ENCODE measurements around the gene RPS15. TPM values are rescaled to one million over a fixed set of nuclear protein-coding genes. Genes with fewer than 3 reads are reported as not detected.
A peak's percentile ranks its signal among the peaks of the same experiment; 100 is the strongest.

RPS15 gene
- total and polyA plus RNA-seq, 2 of the 13 experiments (the other 11 are each of a cell fraction or from before 2014, with no cell fraction given) = 695 to 1,411 TPM

DNA sequence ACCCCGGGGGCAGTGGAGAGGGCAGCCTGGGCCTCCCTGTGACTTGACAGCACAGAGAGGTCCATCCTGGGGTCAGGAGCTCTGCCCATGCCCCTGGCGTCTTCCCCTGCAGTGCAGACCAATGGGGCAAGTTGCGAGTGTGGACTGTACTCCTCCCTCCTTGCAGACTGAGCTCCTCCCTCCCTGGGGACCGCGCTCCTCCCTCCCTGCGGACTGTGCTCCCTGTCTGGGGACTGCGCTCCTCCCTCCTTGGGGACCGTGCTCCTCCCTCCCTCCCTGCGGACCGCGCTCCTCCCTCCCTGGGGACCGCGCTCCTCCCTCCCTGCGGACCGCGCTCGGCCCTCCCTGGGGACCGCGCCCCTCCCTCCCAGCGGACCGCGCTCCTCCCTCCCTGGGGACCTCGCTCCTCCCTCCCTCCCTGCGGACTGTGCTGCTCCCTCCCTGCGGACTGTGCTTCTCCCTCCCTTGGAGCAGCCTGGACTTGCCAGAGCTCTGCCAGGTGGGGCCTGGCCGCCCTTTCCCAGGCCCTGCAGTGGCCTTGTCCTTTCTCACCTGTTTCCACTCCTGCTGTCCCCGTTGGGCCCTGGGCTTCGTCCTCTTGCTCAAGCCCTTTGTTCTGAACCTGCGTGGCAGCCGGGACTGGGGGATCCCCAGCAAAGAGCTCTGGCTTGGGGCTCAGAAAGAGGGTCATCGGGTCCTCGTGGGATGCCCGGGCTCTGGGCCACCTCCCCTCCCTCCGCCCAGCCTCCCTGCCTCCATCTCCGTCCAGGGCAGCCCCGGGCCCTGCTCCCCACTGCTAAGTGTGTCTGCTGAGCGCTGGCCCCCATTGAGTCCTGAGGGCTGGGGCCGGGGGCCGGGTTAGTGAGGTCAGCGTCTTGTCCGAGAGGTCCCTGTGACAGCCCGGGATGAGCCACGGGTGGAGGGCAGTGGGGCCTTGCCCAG, 43.7 kb upstream of the RPS15 start (continued):
- TF ChIP-seq, protein P1, sequence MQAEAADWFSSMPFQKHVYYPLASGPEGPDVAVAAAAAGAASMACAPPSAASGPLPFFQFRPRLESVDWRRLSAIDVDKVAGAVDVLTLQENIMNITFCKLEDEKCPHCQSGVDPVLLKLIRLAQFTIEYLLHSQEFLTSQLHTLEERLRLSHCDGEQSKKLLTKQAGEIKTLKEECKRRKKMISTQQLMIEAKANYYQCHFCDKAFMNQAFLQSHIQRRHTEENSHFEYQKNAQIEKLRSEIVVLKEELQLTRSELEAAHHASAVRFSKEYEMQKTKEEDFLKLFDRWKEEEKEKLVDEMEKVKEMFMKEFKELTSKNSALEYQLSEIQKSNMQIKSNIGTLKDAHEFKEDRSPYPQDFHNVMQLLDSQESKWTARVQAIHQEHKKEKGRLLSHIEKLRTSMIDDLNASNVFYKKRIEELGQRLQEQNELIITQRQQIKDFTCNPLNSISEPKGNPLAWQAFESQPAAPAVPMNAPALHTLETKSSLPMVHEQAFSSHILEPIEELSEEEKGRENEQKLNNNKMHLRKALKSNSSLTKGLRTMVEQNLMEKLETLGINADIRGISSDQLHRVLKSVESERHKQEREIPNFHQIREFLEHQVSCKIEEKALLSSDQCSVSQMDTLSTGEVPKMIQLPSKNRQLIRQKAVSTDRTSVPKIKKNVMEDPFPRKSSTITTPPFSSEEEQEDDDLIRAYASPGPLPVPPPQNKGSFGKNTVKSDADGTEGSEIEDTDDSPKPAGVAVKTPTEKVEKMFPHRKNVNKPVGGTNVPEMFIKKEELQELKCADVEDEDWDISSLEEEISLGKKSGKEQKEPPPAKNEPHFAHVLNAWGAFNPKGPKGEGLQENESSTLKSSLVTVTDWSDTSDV (CRISPR knock-in tag; IDR thresholded peaks at IDR 0.05) = no peak
- TF ChIP-seq POLR2A (IDR thresholded peaks at IDR 0.05; ENCODE audit: insufficient read depth in 1 of 2, low read depth in 2 of 2, low read length in 2 of 2) = peak in 1 of 2 experiments; percentile 74; a peak in 3 of 4 replicates
- TF ChIP-seq ZBTB20 (CRISPR knock-in tag; IDR thresholded peaks at IDR 0.05; ENCODE audit: borderline replicate concordance, low read depth) = peak; percentile 18; the same call in 1 of the 2 replicates
- TF ChIP-seq GABPB1 (CRISPR knock-in tag; IDR thresholded peaks at IDR 0.05) = no peak
- TF ChIP-seq ZNF432 (CRISPR knock-in tag; IDR thresholded peaks at IDR 0.05; ENCODE audit: borderline replicate concordance) = no peak
- TF ChIP-seq ZBTB10 (CRISPR knock-in tag; IDR thresholded peaks at IDR 0.05; ENCODE audit: borderline replicate concordance) = no peak
- TF ChIP-seq ZNF3 (CRISPR knock-in tag; IDR thresholded peaks at IDR 0.05) = no peak
- TF ChIP-seq GTF3A (CRISPR knock-in tag; conservative IDR thresholded peaks at IDR 0.05) = no peak
- no peak for TF ChIP-seq FOXK1 (CRISPR knock-in tag; IDR thresholded peaks at IDR 0.05; ENCODE audit: borderline replicate concordance, low read depth)
- TF ChIP-seq NFE2L2 (IDR thresholded peaks at IDR 0.05; ENCODE audit: low read length) = no peak
- TF ChIP-seq THRA (CRISPR knock-in tag; IDR thresholded peaks at IDR 0.05; ENCODE audit: borderline replicate concordance) = no peak
- no peak for TF ChIP-seq KDM6A (CRISPR knock-in tag; IDR thresholded peaks at IDR 0.05; ENCODE audit: low read depth)
- 0 out of 2 replicates have a peak, but pooled peaks have one; percentile 54 for TF ChIP-seq ZNF780A (CRISPR knock-in tag; IDR thresholded peaks at IDR 0.05)
- no peak for TF ChIP-seq SIX1 (CRISPR knock-in tag; IDR thresholded peaks at IDR 0.05; ENCODE audit: borderline replicate concordance)
- TF ChIP-seq TFAP4 (IDR thresholded peaks at IDR 0.05; ENCODE audit: borderline replicate concordance, low read depth) = no peak
- no peak for TF ChIP-seq ZNF615 (CRISPR knock-in tag; IDR thresholded peaks at IDR 0.05; ENCODE audit: borderline replicate concordance)
- TF ChIP-seq ZNF280B (CRISPR knock-in tag; IDR thresholded peaks at IDR 0.05; ENCODE audit: borderline replicate concordance) = peak; percentile 2; the same call in 1 of the 2 replicates
- TF ChIP-seq PAWR (CRISPR knock-in tag; IDR thresholded peaks at IDR 0.05; ENCODE audit: borderline replicate concordance) = no peak
- TF ChIP-seq ZNF260 (CRISPR knock-in tag; IDR thresholded peaks at IDR 0.05; ENCODE audit: borderline replicate concordance, low read depth) = no peak
